WTC11 (cell line): ENCODE data around the gene ABCB4. TPM values are rescaled to one million over a fixed set of nuclear protein-coding genes. Genes with fewer than 3 reads are reported as not detected.

Source experiments
- ATAC-seq: fragments of 200-7000 bp; cut with Tn5 transposase; 2 replicates; pipeline ENCODE4 v1.10.0; 2021; ENCODE audit warnings: mild to moderate bottlenecking, moderate library complexity
- CTCF ChIA-PET: fragments of 300-600 bp; sonication (Branson Sonifier 250); formaldehyde crosslinking; loops from one replicate; lab custom pipeline; 2021; ENCODE audit warnings: antibody characterized with exemption; lab: Charles Lee
- POLR2A ChIA-PET: fragments of 350-600 bp; sonication (Branson Sonifier 250); formaldehyde crosslinking; loops from one replicate; lab custom pipeline; 2021; ENCODE audit warnings: antibody characterized with exemption; lab: Charles Lee
- DNase-seq: peaks from one replicate; pipeline ENCODE4 v3.0.0; 2021; ENCODE audit warnings: low spot score
- H3K27ac Mint-ChIP-seq: 2 replicates; pipeline ENCODE4 v1.8.0; 2021; ENCODE audit warnings: mixed read lengths
- H3K27me3 Mint-ChIP-seq: 2 replicates; pipeline ENCODE4 v1.8.0; 2021; ENCODE audit warnings: low read depth, mild to moderate bottlenecking, moderate library complexity, mixed read lengths
- H3K36me3 Mint-ChIP-seq: 2 replicates; pipeline ENCODE4 v1.8.0; 2021; ENCODE audit warnings: mixed read lengths
- H3K4me1 Mint-ChIP-seq: 2 replicates; pipeline ENCODE4 v1.8.0; 2022; ENCODE audit warnings: mixed read lengths
- H3K4me3 Mint-ChIP-seq: 2 replicates; pipeline ENCODE4 v1.8.0; 2021; ENCODE audit warnings: mild to moderate bottlenecking, moderate library complexity, mixed read lengths
- H3K9me3 Mint-ChIP-seq: 2 replicates; pipeline ENCODE4 v1.8.0; 2021; ENCODE audit warnings: mixed read lengths
- CREB1 ChIP-seq: sonication (generic); formaldehyde crosslinking; IDR thresholded peaks from 2 replicates; pipeline ENCODE4 v1.8.0; 2023; ENCODE audit warnings: mild to moderate bottlenecking, missing genetic modification reagents
- E2F1 ChIP-seq: sonication (generic); formaldehyde crosslinking; IDR thresholded peaks from 2 replicates; pipeline ENCODE4 v1.8.0; 2022; ENCODE audit warnings: mild to moderate bottlenecking, missing genetic modification reagents
- FOXP1 ChIP-seq: sonication (generic); formaldehyde crosslinking; IDR thresholded peaks from 2 replicates; pipeline ENCODE4 v1.8.0; 2022; ENCODE audit warnings: missing genetic modification reagents, mild to moderate bottlenecking, moderate library complexity, borderline replicate concordance
- GABPB1 ChIP-seq: sonication (generic); formaldehyde crosslinking; IDR thresholded peaks from 2 replicates; pipeline ENCODE4 v1.8.1; 2023; ENCODE audit warnings: mild to moderate bottlenecking, missing genetic modification reagents
- MAX ChIP-seq: sonication (generic); formaldehyde crosslinking; IDR thresholded peaks from 2 replicates; pipeline ENCODE4 v1.8.0; 2022; ENCODE audit warnings: mild to moderate bottlenecking, missing genetic modification reagents
- NFATC4 ChIP-seq: fragments of 250-450 bp; sonication (Bioruptor Pico); IDR thresholded peaks from 2 replicates; pipeline ENCODE4 v1.9.0; 2021; ENCODE audit warnings: mild to moderate bottlenecking
- NFYB ChIP-seq: sonication (generic); formaldehyde crosslinking; conservative IDR thresholded peaks from 2 replicates; pipeline ENCODE4 v1.8.0; 2022; ENCODE audit warnings: low read depth, missing genetic modification reagents
- NR2C2 ChIP-seq: sonication (generic); formaldehyde crosslinking; IDR thresholded peaks from 2 replicates; pipeline ENCODE4 v1.8.0; 2022; ENCODE audit warnings: mild to moderate bottlenecking, missing genetic modification reagents
- PRDM15 ChIP-seq: sonication (generic); formaldehyde crosslinking; IDR thresholded peaks from 2 replicates; pipeline ENCODE4 v1.8.0; 2022; ENCODE audit warnings: missing genetic modification reagents
- SOX15 ChIP-seq: fragments of 250-450 bp; sonication (Bioruptor Pico); IDR thresholded peaks from 2 replicates; pipeline ENCODE4 v1.9.0; 2021; ENCODE audit warnings: mild to moderate bottlenecking
- STAT6 ChIP-seq: sonication (generic); formaldehyde crosslinking; conservative IDR thresholded peaks from 2 replicates; pipeline ENCODE4 v1.8.1; 2023; ENCODE audit warnings: mild to moderate bottlenecking, low read depth, missing genetic modification reagents, moderate library complexity
- USF2 ChIP-seq: sonication (generic); formaldehyde crosslinking; IDR thresholded peaks from 2 replicates; pipeline ENCODE4 v1.8.1; 2023; ENCODE audit warnings: mild to moderate bottlenecking, missing genetic modification reagents, moderate library complexity
- ZBTB43 ChIP-seq: sonication (generic); formaldehyde crosslinking; IDR thresholded peaks from 2 replicates; pipeline ENCODE4 v1.8.1; 2023; ENCODE audit warnings: mild to moderate bottlenecking, missing genetic modification reagents
- ZNF138 ChIP-seq: sonication (generic); formaldehyde crosslinking; conservative IDR thresholded peaks from 2 replicates; pipeline ENCODE4 v1.8.1; 2022; ENCODE audit warnings: mild to moderate bottlenecking, moderate library complexity, missing genetic modification reagents
- ZNF281 ChIP-seq: sonication (generic); formaldehyde crosslinking; IDR thresholded peaks from 2 replicates; pipeline ENCODE4 v1.8.0; 2023; ENCODE audit warnings: mild to moderate bottlenecking, missing genetic modification reagents
- ZNF317 ChIP-seq: sonication (generic); formaldehyde crosslinking; IDR thresholded peaks from 2 replicates; pipeline ENCODE4 v1.8.1; 2023; ENCODE audit warnings: low read depth, mild to moderate bottlenecking, moderate library complexity, missing genetic modification reagents, borderline replicate concordance
- ZNF396 ChIP-seq: fragments of 250-450 bp; sonication (Bioruptor Pico); IDR thresholded peaks from 2 replicates; pipeline ENCODE4 v1.8.0; 2021; ENCODE audit warnings: mild to moderate bottlenecking, moderate library complexity, borderline replicate concordance
- ZNF416 ChIP-seq: fragments of 250-450 bp; sonication (Bioruptor Pico); IDR thresholded peaks from 2 replicates; pipeline ENCODE4 v1.9.0; 2021; ENCODE audit warnings: mild to moderate bottlenecking, inconsistent platforms
- ZNF423 ChIP-seq: fragments of 250-450 bp; sonication (Bioruptor Pico); IDR thresholded peaks from 2 replicates; pipeline ENCODE4 v2.1.2; 2022; ENCODE audit warnings: mild to moderate bottlenecking, moderate library complexity
- total RNA-seq: library from RNA; stranded (reverse); gene quantifications from 3 replicates; pipeline ENCODE4 v1.2.3, GENCODE V29; 2021

ABCB4 gene
- total RNA-seq, 1 experiment from 2014 or later, result 1.2 TPM

- ATAC-seq (no peak), DNase-seq (no peak)
- Mint-ChIP-seq H3K27ac (no peak overlapping the region), H3K36me3 (no peaks in the 10 kb centered on the region), H3K9me3 (no peaks in the 10 kb centered on the region), H3K4me1 (no peaks in the 10 kb centered on the region; the same call in 1 of the 2 replicates), H3K27me3 (no peaks in the 10 kb centered on the region), H3K4me3 (no peak overlapping the region)
- TF ChIP-seq NFYB (CRISPR knock-in tag), result no peak
- TF ChIP-seq E2F1 (CRISPR knock-in tag), result no peak
- TF ChIP-seq NFATC4 (CRISPR knock-in tag), result no peak
- no peak for TF ChIP-seq PRDM15 (CRISPR knock-in tag)
- TF ChIP-seq STAT6 (CRISPR knock-in tag), result no peak
- no peak for TF ChIP-seq ZNF281 (CRISPR knock-in tag)
- TF ChIP-seq USF2 (CRISPR knock-in tag), result no peak
- no peak for TF ChIP-seq CREB1 (CRISPR knock-in tag)
- TF ChIP-seq GABPB1 (CRISPR knock-in tag), result no peak
- TF ChIP-seq ZNF317 (CRISPR knock-in tag), result no peak
- no peak for TF ChIP-seq ZNF396 (CRISPR knock-in tag)
- POLR2A ChIA-PET, result no interaction called here
- CTCF ChIA-PET, result no interaction called here
Measured at GRCh38 chr7:87413029-87413428, 62.5 kb downstream of the ABCB4 start.

- no peak for DNase-seq
- ChIA-PET POLR2A (no interaction called here), CTCF (no interaction called here)
- H3K27ac Mint-ChIP-seq, result no peak overlapping the region
- H3K4me3 Mint-ChIP-seq, result no peak overlapping the region
- ATAC-seq, result no peak
- no peaks in the 10 kb centered on the region for H3K9me3 Mint-ChIP-seq
- no peaks in the 10 kb centered on the region for H3K36me3 Mint-ChIP-seq
- H3K27me3 Mint-ChIP-seq, result no peaks in the 10 kb centered on the region; the same call in 1 of the 2 replicates
- no peaks in the 10 kb centered on the region; the same call in 1 of the 2 replicates for H3K4me1 Mint-ChIP-seq
- TF ChIP-seq MAX (CRISPR knock-in tag) (no peak), ZNF138 (no peak), SOX15 (CRISPR knock-in tag) (no peak), ZNF423 (no peak), NR2C2 (CRISPR knock-in tag) (no peak), ZBTB43 (CRISPR knock-in tag) (no peak), ZNF416 (CRISPR knock-in tag) (no peak), FOXP1 (CRISPR knock-in tag) (no peak)
Measured at GRCh38 chr7:87411186-87411585, 64.3 kb downstream of the ABCB4 start.
